GM12892 (cell line): ENCODE measurements around the gene DOCK10.

Source experiments
- POLR2A ChIP-seq: IDR thresholded peaks from 2 replicates; pipeline ENCODE4 v1.6.1; 2011; ENCODE audit warnings: low read depth, low read length, control low read depth
- TAF1 ChIP-seq: IDR thresholded peaks from 2 replicates; pipeline ENCODE4 v1.6.1; 2011; ENCODE audit warnings: low read depth, mild to moderate bottlenecking, control low read depth, low read length, borderline replicate concordance

GRCh38 chr2:224731665-224732064, 310.6 kb downstream of the DOCK10 start:
- TF ChIP-seq POLR2A (no peak), TAF1 (no peak)
